H1 (cell line): Measurements from ENCODE around the gene ITGA6. TPM values are rescaled to one million over a fixed set of nuclear protein-coding genes. Genes with fewer than 3 reads are reported as not detected.

Experiments
- CTCF ChIA-PET: fragments of 300-600 bp; sonication (Branson Sonifier 250); formaldehyde crosslinking; loops from one replicate; lab custom pipeline; 2021; ENCODE audit not compliant: partially characterized antibody; lab: Charles Lee
- POLR2A ChIA-PET: fragments of 300-600 bp; sonication (Branson Sonifier 250); formaldehyde crosslinking; loops from one replicate; lab custom pipeline; 2021; ENCODE audit warnings: inconsistent platforms; ENCODE audit not compliant: partially characterized antibody; lab: Charles Lee
- DNase-seq, 2 experiments: peaks; one replicate each; pipeline versions ENCODE4 v3.0.0 to v3.0.0-alpha.2; 2010 to 2022; ENCODE audit warnings: low spot score in 2 of 2, low read depth in 1 of 2, mixed read lengths in 1 of 2
- FAIRE-seq: peaks from 2 replicates; lab custom pipeline; 2011; peaks lifted over from hg19 to GRCh38; lab: Jason Lieb, UNC
- H2AFZ ChIP-seq: 2 replicates; pipeline ENCODE4 v1.8.1; 2012; ENCODE audit warnings: low read length, inconsistent platforms
- H2AK5ac ChIP-seq: 2 replicates; pipeline ENCODE4 v1.6.1; 2013; ENCODE audit warnings: low read depth, low read length
- H2BK120ac ChIP-seq: replicated peaks from 2 replicates; pipeline ENCODE3; 2013; ENCODE audit warnings: low read depth, low read length, inconsistent platforms
- H2BK12ac ChIP-seq: 2 replicates; pipeline ENCODE4 v1.6.1; 2013; ENCODE audit warnings: low read depth, low read length
- H2BK15ac ChIP-seq: 2 replicates; pipeline ENCODE4 v1.6.1; 2013; ENCODE audit warnings: low read length
- H2BK20ac ChIP-seq: 2 replicates; pipeline ENCODE4 v1.6.1; 2013; ENCODE audit warnings: low read length
- H2BK5ac ChIP-seq: 2 replicates; pipeline ENCODE4 v1.6.1; 2013; ENCODE audit warnings: low read depth, low read length
- H3K14ac ChIP-seq: 2 replicates; pipeline ENCODE4 v1.6.1; 2013; ENCODE audit warnings: inconsistent platforms; ENCODE audit not compliant: insufficient read length
- H3K18ac ChIP-seq: 2 replicates; pipeline ENCODE4 v1.6.1; 2013; ENCODE audit warnings: low read length; ENCODE audit errors: extremely low read depth
- H3K23ac ChIP-seq: 2 replicates; pipeline ENCODE4 v1.6.1; 2013; ENCODE audit warnings: inconsistent platforms; ENCODE audit not compliant: insufficient read length
- H3K23me2 ChIP-seq: 2 replicates; pipeline ENCODE4 v1.6.1; 2013; ENCODE audit warnings: low read depth, low read length
- H3K27ac ChIP-seq: 2 replicates; pipeline ENCODE4 v1.6.1; 2011; ENCODE audit warnings: low read depth, low read length, inconsistent platforms
- H3K27me3 ChIP-seq, 4 experiments: replicated peaks in 1 of 4; 1 replicate in 1 of 4; 2 replicates in 3 of 4; pipeline versions ENCODE4 v1.6.1 to v1.8.1; 2011 to 2013; ENCODE audit warnings: low read length in 3 of 4, mild to moderate bottlenecking in 3 of 4, inconsistent platforms in 2 of 4, mixed read lengths in 2 of 4, moderate library complexity in 1 of 4; ENCODE audit not compliant: control insufficient read depth in 3 of 4, insufficient read depth in 3 of 4; ENCODE audit errors: extremely low read depth in 1 of 4
- H3K36me3 ChIP-seq, 4 experiments: 2 replicates each; pipeline versions ENCODE4 v1.6.1 to v1.8.1; 2011 to 2013; ENCODE audit warnings: mild to moderate bottlenecking in 4 of 4, low read length in 3 of 4, moderate library complexity in 2 of 4, control low read depth in 1 of 4, inconsistent platforms in 1 of 4; ENCODE audit not compliant: insufficient read depth in 4 of 4, control insufficient read depth in 2 of 4
- H3K4ac ChIP-seq: replicated peaks from 2 replicates; pipeline ENCODE3; 2013; ENCODE audit warnings: low read length, low read depth, mixed read lengths, inconsistent platforms; ENCODE audit not compliant: insufficient read length
- H3K4me1 ChIP-seq, 4 experiments: replicated peaks in 1 of 4; 1 replicate in 1 of 4; 2 replicates in 3 of 4; pipeline versions ENCODE4 v1.6.1 to v1.8.1; 2011 to 2013; ENCODE audit warnings: low read length in 3 of 4, inconsistent platforms in 2 of 4, mixed read lengths in 1 of 4; ENCODE audit not compliant: insufficient read depth in 4 of 4, control insufficient read depth in 3 of 4
- H3K4me2 ChIP-seq, 2 experiments: 2 replicates each; pipeline versions ENCODE4 v1.6.1 to v1.8.1; 2011 to 2013; ENCODE audit warnings: low read depth in 2 of 2, low read length in 2 of 2, control low read depth in 1 of 2, inconsistent platforms in 1 of 2, mild to moderate bottlenecking in 1 of 2; ENCODE audit not compliant: insufficient read depth in 1 of 2
- H3K4me3 ChIP-seq, 4 experiments: fragments of 200-600, 300-600 bp in 1 of 4; sonication (generic), shearing (Covaris generic), sonication (Bioruptor Twin) in 1 of 4; 2 replicates each; pipeline versions ENCODE4 v1.5.1 to v1.8.1; 2011 to 2016; ENCODE audit warnings: low read length in 4 of 4, low read depth in 3 of 4, control low read depth in 2 of 4, inconsistent platforms in 2 of 4, mild to moderate bottlenecking in 2 of 4, mixed read lengths in 1 of 4, moderate library complexity in 1 of 4; ENCODE audit not compliant: insufficient read depth in 2 of 4; ENCODE audit errors: extremely low read depth in 1 of 4
- H3K56ac ChIP-seq: replicated peaks from 2 replicates; pipeline ENCODE3; 2013; ENCODE audit warnings: low read depth, mild to moderate bottlenecking, mixed read lengths, low read length, inconsistent platforms; ENCODE audit not compliant: insufficient read length
- H3K79me1 ChIP-seq: 2 replicates; pipeline ENCODE4 v1.6.1; 2013; ENCODE audit warnings: low read depth, low read length, control low read depth
- H3K79me2 ChIP-seq, 2 experiments: 2 replicates each; pipeline versions ENCODE4 v1.6.1 to v1.8.1; 2012 to 2013; ENCODE audit warnings: low read length in 2 of 2, mild to moderate bottlenecking in 2 of 2, inconsistent platforms in 1 of 2; ENCODE audit not compliant: insufficient read depth in 2 of 2, control insufficient read depth in 1 of 2
- H3K9ac ChIP-seq, 4 experiments: replicated peaks in 1 of 4; 1 replicate in 1 of 4; 2 replicates in 3 of 4; pipeline versions ENCODE4 v1.6.1 to v1.8.1; 2011 to 2013; ENCODE audit warnings: low read depth in 3 of 4, low read length in 3 of 4, control low read depth in 2 of 4, mild to moderate bottlenecking in 2 of 4, moderate library complexity in 2 of 4, inconsistent platforms in 1 of 4; ENCODE audit errors: extremely low read depth in 1 of 4
- H3K9me3 ChIP-seq, 2 experiments: 2 replicates each; pipeline versions ENCODE4 v1.6.1 to v1.8.1; 2012 to 2013; ENCODE audit warnings: mild to moderate bottlenecking in 2 of 2, moderate library complexity in 2 of 2, control low read depth in 1 of 2, inconsistent platforms in 1 of 2, low read depth in 1 of 2, low read length in 1 of 2, mixed read lengths in 1 of 2; ENCODE audit not compliant: insufficient read depth in 2 of 2
- H4K20me1 ChIP-seq, 2 experiments: replicated peaks in 1 of 2; 2 replicates each; pipeline versions ENCODE3 to v1.8.1; 2011 to 2013; ENCODE audit warnings: inconsistent platforms in 2 of 2, low read length in 2 of 2, mild to moderate bottlenecking in 1 of 2; ENCODE audit not compliant: insufficient read depth in 2 of 2, control insufficient read depth in 1 of 2
- H4K5ac ChIP-seq: 2 replicates; pipeline ENCODE4 v1.6.1; 2013; ENCODE audit warnings: low read length, low read depth, mixed read lengths, inconsistent platforms; ENCODE audit not compliant: insufficient read length
- H4K8ac ChIP-seq: 2 replicates; pipeline ENCODE4 v1.8.0; 2013; ENCODE audit warnings: mild to moderate bottlenecking, moderate library complexity, low read length, inconsistent platforms; ENCODE audit not compliant: insufficient read depth; ENCODE audit errors: extremely low read depth
- H4K91ac ChIP-seq: replicated peaks from 2 replicates; pipeline ENCODE3; 2013; ENCODE audit warnings: low read length, mixed read lengths, inconsistent platforms; ENCODE audit not compliant: insufficient read length
- CBX5 ChIP-seq: fragments of 300-800, 300-1000 bp; sonication (generic); IDR thresholded peaks from 2 replicates; pipeline ENCODE4 v1.7.1; 2016; ENCODE audit warnings: antibody characterized with exemption, low read length, low read depth
- CBX8 ChIP-seq: fragments of 300-800, 300-1000 bp; sonication (generic); IDR thresholded peaks from 2 replicates; pipeline ENCODE4 v1.7.1; 2016; ENCODE audit warnings: low read depth, low read length, borderline replicate concordance
- CEBPB ChIP-seq: IDR thresholded peaks from 2 replicates; pipeline ENCODE4 v1.6.1; 2012; ENCODE audit warnings: low read depth, low read length
- CTBP2 ChIP-seq: IDR thresholded peaks from 2 replicates; pipeline ENCODE4 v1.7.0; 2011; ENCODE audit warnings: borderline replicate concordance, mild to moderate bottlenecking, moderate library complexity, mixed read lengths, low read length; ENCODE audit not compliant: insufficient read depth, insufficient read length
- KDM1A ChIP-seq: fragments of 200-600, 300-600 bp; sonication (generic); IDR thresholded peaks from 2 replicates; pipeline ENCODE4 v1.7.1; 2016; ENCODE audit warnings: mild to moderate bottlenecking, low read length, borderline replicate concordance
- WGBS, 2 experiments: shearing (Covaris generic) in 1 of 2; methylation state at CpG; one replicate each; pipeline versions ENCODE4 v1.1.6 to v1.1.7; 2013 to 2015; ENCODE audit warnings: low lambda C conversion rate in 2 of 2, mixed read lengths in 2 of 2, inconsistent platforms in 1 of 2, low coverage in 1 of 2, missing lambda C conversion rate in 1 of 2; ENCODE audit not compliant: insufficient replicate concordance in 2 of 2, insufficient coverage in 1 of 2, insufficient read length in 1 of 2; ENCODE audit errors: extremely low coverage in 1 of 2, missing lambda C conversion rate in 1 of 2; 5-methylcytosine and 5-hydroxymethylcytosine counted together
- polyA plus RNA-seq, 7 experiments: library from polyadenylated mRNA; depleted of rRNA in 3 of 7; stranded (reverse) in 5 of 7; unstranded in 2 of 7; fragments of >200 nt in 5 of 7; fragments of 200-250 nt in 2 of 7; gene quantifications; 1 replicate in 5 of 7; 2 replicates in 1 of 7; 4 replicates in 1 of 7; pipeline versions ENCODE4 v1.2.1 to v1.2.3, GENCODE V29; 2011 to 2013; ENCODE audit warnings: missing spikeins in 2 of 7, mixed read lengths in 2 of 7
- total RNA-seq: library from RNA; stranded (reverse); fragmentation: NEBNext Ultra II Directional; extraction: Animal tissue kit (Norgen Biotek cat#: 25700); gene quantifications from 2 replicates; pipeline ENCODE4 v1.2.1, GENCODE V29; 2021
- TF ChIP-seq, protein P1 (sequence below): IDR thresholded peaks from 2 replicates; pipeline ENCODE4 v1.6.1; 2011; ENCODE audit warnings: low read depth, mild to moderate bottlenecking, low read length; ENCODE audit not compliant: insufficient read depth

The ITGA6 gene
- total and polyA plus RNA-seq, 2 of the 8 experiments (the other 6 are each of a cell fraction or from before 2014, with no cell fraction given): 26.9 to 118 TPM

DNA sequence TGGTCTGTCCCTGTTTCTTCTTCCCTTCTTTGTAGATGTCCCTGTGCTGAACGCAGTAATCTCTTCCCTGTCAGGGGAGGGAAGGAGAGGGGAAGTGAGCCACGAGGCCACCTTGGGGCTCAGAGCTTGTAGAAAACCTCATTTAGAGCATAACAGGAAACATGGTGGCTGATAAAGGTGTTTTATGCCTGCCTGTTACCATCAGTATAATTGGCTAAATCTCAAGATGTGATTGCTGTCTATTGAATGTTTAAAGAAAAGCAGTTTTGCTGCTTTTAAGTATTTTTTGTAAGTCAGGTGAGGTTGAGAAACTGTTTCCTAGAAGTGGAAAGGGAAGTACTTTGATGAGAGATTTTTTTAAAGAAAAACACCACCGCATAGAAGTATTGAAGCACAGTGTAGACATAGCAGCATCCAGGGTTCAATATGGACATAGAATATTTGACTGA is 68.8 kb downstream of the ITGA6 start:
- FAIRE-seq (no peak), DNase-seq (no peak)
- Histone ChIP-seq H3K79me2 (no peaks in the 10 kb centered on the region), H3K27me3 (no peaks in the 10 kb centered on the region), H3K9ac (no peak overlapping the region), H3K79me1 (no peaks in the 10 kb centered on the region), H3K4me2 (no peak overlapping the region), H2AK5ac (no peak overlapping the region), H3K27ac (no peak overlapping the region), H4K8ac (no peak overlapping the region), H3K56ac (no peak overlapping the region), H3K36me3 (peaks cover 29 to 77% (median 60%) of the 10 kb centered on the region in 4 experiments), H4K91ac (no peak overlapping the region), H3K23me2 (no peaks in the 10 kb centered on the region), H3K14ac (no peak overlapping the region), H2BK20ac (no peak overlapping the region), H3K4me1 (no peaks in the 10 kb centered on the region), H3K4me3 (no peak overlapping the region), H2BK12ac (no peak overlapping the region), H2AFZ (no peak overlapping the region), H3K23ac (no peak overlapping the region), H3K18ac (no peak overlapping the region), H4K5ac (no peak overlapping the region), H2BK120ac (no peak overlapping the region), H3K4ac (no peak overlapping the region), H3K9me3 (no peaks in the 10 kb centered on the region), H2BK5ac (no peak overlapping the region), H2BK15ac (no peak overlapping the region), H4K20me1 (no peaks in the 10 kb centered on the region)
- no peak for TF ChIP-seq KDM1A
- TF ChIP-seq CBX5: no peak
- TF ChIP-seq CTBP2: no peak
- TF ChIP-seq CBX8: no peak
- TF ChIP-seq, protein P1, sequence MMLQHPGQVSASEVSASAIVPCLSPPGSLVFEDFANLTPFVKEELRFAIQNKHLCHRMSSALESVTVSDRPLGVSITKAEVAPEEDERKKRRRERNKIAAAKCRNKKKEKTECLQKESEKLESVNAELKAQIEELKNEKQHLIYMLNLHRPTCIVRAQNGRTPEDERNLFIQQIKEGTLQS: no peak
- TF ChIP-seq CEBPB: no peak
- CTCF ChIA-PET: interaction anchor here (1.1 to 1.2 kb wide), 2 partner anchors 9 to 275 kb away, joined by 3 read pairs; no protein-coding TSS in a partner anchor
- POLR2A ChIA-PET: interaction anchor here (1.6 kb wide), 1 partner anchor 10 kb away, joined by 4 read pairs; no protein-coding TSS in a partner anchor
- WGBS, 2 experiments: 95% methylated on average over 3 of the region's 3 CpGs; no CpG with 5 or more reads in 1 of the 2 experiments
